GM15510 (cell line): Measurements from ENCODE around the gene LDLRAP1.

ENCODE experiments used
- POLR2A ChIP-seq: IDR thresholded peaks from 3 replicates; pipeline ENCODE4 v1.6.1; 2011; ENCODE audit warnings: borderline replicate concordance; ENCODE audit not compliant: insufficient read length; ENCODE audit errors: extremely low read depth

LDLRAP1 gene

DNA sequence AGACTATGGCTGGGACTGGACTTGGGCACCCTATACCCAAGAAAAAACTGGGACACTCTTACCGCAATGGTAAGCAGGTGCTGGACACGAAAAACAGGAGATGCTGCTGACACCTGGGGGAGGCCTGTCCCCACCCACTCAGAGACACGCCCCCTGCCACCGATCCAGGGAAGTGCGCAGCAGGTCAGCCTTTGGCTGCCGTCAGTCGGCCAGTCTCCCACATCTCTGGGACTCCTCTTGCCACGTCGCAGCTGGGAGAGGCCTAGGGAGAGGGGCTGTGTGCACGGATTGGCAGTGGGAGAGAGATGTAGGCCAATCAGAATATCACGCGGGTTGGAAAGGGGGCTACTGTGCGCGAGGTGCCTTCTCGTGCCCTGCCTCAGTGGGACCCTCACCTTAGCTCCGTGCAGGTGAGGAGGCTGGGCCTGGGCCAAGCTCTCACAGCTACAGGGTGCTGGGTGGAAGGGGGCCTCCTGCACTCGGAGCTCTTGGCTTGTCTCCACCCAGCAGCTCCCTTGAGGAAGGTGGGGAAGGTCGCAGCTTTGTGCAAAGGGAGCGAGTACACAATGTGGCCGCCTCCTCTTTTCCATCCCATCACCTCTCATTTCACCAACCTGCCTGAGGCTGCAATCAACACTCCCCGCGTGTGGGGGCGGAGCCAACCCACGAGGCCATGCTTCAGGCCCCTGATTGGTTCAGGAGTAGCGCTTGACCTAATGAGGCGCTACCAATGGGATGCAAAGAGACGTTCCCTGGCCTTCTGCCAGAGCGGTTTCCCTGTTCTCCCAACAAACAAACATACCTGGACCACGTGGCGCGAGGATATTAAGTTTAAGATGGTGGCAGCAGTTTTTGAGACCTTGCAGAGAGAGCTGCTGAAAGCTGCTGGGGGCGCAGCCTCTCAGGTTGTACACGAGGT, 25.7 kb upstream of the LDLRAP1 start:
- TF ChIP-seq POLR2A, result no peak

DNA sequence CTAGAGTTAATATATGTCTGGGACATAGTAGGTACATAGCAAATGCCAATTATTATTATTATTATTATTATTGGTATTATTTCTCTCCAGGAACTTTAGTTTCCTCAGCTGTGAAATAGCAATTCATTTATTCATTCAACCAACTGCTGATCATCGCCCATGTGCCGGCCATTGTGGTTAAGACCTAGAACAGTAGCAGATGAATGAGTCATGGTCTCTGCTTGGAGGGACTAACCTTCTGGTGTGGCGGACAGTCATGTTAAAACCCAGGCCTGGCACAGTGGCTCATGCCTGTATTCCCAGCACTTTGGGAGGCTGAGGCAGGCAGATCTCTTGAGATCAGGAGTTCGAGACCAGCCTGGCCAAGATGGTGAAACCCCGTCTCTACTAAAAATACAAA, 23.8 kb upstream of the LDLRAP1 start:
- TF ChIP-seq POLR2A, result no peak

DNA sequence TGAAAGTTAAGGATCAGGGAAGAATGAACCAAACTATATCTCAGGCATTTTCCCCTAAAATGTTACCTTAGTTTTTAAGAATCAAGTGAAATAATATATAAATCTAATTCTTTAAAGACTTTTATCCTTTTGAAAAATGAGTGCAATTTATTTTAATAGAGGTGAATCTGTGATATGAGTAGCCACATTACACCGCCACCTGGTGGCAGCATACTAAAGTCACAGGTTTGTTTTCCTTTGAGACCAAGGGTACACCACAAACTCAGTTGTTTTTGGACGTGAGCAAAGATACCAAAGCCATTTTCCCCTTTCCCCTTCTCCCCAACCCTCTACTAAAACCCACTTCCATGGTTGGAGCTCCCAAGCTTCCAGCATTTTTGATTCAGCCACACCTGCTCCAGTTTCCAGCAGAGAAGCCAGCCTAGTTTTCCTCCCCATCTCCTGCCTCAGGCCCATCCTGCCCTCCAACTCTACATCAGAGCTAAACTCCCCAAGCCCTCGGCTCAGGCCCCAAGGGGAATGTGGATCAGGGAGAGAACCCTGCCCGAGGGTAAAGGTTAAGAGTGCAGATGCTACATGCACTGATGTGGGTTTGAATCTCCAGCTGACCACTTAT, 22.9 kb upstream of the LDLRAP1 start:
- no peak for TF ChIP-seq POLR2A

DNA sequence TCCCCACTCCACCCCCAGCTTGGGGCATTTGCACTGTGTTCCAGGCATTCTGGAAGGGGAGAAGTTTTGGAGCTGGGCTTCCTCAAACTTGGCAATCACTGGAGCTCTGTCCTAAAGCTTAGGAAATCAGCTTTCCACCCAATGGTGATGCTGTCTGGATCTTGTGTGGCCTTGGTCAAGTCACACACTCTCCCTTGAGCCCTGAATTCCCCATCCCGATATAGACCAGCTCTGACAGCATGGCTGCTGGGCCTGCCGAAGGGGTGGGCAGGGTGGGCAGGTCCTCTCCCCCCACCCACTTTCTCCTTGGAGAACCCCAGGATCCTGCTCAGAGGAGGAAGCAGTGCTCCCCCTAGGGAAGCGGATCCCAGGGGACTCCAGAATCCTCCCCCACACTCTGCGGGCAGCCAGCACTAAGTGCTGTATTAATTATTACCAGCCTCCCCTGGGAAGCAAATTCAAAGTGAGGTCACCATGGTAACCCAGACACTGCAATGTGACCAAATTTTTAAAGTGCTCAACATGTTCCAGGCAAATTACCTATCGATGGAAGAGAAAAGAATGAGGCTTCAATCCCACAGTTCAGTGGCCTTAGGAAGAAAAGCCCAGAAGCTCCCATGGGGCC, 21.3 kb upstream of the LDLRAP1 start:
- no peak for TF ChIP-seq POLR2A

DNA sequence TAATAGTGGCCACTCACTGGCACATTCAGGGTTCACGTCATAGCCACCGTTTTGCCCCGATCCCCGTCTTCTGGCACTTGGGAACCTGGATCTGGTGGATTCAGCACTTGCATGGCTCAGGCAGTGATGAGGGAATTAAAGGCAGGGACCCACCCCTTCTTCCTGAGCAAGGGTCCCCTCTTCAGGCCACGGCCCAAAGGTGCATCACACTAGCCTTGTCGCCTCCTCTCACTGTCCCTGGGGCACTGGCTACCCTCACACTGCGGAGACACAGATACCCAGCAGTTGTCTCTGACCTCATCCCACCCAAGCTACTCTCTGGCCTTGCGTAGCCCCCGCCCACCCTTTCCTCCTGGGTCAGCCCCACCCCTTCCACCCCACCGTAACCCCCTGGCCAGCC, 19.9 kb upstream of the LDLRAP1 start:
- TF ChIP-seq POLR2A, result no peak

DNA sequence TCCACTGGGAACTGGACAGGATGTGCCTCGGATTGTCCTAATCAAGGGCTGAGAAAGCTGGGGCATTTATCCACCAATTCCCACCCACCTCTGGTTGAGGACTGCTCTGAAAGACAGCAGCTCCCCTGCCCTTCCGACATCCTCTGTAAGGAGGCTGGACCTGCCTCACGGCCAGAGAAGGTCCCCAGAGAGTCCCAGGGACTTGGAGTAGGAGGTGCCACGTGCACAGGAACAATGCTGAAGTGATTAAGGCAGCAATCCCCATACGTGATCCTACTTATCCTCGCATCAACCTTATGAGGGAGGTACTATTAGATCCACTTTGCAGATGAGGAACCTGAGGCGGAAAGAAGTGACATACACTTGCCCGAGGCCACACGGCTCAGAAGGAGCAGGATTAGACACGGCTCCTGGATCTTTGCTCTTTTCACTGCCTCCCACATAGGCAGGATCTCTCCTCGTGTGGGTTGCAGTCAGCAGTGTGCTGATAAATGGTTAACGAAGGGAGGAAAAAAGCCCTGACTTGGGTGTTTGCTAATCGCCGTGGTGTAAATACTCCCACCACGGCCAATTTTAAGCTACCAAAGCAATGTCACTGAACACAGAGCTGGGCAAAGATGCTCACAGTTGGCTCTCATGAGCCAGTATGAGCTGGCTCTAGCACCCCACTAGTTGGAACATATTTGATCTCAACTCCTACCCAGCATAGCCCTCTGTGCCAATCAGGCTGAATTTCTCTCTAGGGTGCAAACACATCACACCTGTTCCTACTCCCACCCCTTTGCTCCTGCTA, 18.6 kb upstream of the LDLRAP1 start:
- TF ChIP-seq POLR2A, result no peak

DNA sequence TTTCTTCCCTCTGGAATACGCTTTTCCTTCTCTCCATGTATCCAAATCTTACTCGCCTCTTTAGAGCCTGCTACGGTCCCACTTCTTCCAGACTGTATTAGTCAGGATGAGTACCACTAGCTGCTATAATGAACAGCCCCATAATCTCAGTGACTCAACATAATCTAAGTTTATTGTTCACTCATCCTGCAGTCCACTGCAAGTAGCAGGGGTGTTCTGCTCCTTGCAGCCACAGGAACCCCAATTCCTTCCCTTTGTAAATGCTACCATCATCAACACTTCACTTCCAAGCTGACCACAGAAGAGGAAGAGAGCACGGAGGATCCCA, 18.1 kb upstream of the LDLRAP1 start:
- no peak for TF ChIP-seq POLR2A

DNA sequence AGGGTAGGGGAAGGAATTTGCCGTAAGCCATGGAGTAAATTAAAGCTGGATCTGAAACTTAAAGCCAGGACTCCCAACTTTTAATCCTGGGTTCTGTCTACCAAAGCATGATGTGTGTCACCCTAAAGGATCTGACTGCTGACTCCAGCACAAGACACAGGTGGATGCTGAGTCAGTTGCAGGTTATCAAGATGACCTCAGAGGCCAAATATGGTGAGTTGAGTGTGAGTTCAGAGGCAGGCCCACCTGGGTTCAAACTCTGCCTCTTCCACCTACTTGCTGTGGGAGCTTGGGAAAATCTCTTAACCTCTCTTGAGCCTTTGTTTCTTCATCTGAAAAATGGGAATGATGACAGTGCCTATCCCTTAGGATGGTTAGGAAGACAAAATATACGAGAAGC, 16.7 kb upstream of the LDLRAP1 start:
- no peak for TF ChIP-seq POLR2A

DNA sequence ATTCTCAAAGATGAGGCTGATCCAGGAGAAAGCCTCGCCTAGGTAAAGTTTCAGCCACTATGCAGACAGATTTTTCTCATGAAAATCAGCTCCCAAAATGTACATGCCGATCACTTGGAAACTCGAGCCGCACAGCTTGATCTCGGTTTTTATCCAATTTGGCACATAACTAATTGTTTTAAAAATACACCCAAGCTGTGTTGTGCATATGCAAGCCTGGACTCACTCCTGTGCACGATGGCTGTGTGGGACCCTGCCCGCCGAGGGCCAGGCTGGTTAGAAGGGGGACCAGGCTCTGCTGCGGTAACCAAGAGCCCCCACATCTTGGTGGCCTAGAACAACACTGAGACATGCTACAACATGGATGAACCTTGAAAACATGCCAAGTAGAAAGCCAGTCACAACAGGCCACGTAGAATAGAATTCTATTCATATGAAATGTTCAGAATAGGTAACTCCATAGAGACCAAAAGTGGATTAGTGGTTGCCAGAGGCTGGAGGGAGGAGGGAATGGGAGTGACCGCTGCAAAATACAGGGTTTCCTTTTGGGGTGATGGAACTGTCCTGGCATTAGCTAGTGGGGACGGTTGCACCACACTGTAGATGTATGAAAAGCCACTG, 16.1 kb upstream of the LDLRAP1 start:
- no peak for TF ChIP-seq POLR2A

DNA sequence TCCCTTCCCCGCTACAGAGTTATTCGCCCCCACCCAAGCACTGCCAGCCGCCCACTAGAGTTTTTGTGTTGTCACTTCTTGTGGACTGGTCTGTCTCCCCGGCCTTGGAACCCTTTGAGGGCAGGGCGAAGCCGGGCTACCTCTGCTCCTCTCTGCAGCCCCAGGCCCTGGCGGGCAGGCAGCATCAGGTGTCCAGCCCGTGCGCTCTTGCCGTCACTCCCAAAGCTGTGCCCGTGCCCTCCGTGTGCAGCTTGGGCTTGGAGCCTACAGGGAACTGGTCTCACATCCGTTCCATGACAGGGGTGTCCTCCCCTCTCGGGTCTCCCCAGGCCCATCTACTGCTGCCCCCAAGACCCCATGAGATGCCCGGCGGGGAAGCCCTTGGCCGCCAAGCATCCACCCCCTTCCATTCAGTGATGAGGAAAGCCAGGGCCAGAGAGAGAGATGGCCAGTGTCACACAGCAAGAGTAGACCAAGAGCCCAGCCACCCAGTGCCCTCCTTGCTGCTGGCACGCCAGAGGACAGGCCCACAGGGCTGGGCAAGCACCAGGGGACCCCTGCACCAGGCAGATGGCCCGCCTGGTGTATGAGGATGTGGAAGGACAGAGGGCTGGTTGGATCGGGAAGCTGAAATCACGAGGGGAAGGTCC, 15.3 kb upstream of the LDLRAP1 start:
- TF ChIP-seq POLR2A, result no peak

DNA sequence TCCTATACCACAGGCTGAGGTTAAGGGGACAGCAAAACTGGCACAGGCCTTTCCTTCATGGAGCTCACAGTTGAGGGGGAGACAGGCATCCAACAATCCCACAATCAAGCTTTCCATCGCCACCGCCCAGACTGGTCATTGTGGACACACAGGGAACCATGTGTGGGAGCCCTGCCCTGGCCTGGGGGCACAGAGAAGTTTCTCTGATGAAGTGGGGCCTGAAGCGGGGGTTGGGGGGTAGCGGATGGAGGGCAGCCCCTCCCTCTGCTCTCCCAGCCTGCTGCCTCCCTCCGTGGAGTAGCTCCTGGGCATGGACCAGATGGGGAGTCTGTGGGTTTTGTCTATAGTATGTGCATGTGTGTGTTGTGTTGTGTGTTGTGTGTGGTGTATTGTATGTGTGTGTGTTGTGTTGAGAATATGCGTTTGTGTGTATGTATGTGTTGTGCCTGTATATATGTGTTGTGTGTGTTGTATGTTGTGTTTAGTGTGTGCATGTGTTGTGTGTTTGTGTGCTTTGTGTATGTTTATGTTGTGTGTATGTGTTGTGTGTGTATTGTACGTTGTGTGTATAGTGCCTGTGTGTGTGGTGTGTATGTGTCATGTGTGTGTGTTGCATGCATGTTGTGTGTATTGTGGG, 14.4 kb upstream of the LDLRAP1 start:
- TF ChIP-seq POLR2A, result no peak

DNA sequence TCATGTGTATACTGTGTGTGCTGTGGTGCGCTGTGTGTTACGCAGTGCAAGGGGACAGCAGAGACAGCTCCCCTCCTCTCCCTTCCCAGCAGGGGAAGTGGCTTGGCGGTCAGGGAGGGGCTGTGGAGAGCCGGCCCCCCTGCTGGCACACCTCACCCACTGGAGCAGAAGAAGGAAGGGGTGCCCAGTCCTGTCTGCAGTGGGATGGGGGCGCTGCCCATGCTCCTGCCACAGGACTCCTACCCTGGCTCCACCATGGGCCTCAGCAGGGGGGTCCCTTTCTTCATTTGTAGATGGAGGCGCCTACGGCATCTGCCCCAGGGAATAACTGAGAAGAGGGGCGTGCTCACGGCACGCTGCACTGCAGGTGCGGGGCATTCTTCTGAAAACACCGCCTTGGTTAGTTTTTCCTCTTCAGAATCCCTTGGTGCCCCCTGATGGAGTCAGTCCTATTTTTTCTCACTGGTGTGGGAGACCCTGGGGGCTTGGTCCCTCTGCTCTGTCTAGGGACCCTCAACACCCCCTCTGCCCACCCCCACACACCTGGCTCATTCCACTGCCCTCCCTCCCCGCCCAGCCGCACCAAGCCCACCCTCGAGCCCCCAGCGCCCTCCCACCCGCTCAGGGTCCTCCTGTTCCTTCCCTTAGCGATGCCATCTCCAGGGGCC, 13.8 kb upstream of the LDLRAP1 start:
- no peak for TF ChIP-seq POLR2A
